Measurements from ENCODE around the gene TP63. TPM values are rescaled to one million over a fixed set of nuclear protein-coding genes. Genes with fewer than 3 reads are reported as not detected.
"Not testable (repeated sequence)": the region's sequence is repeated elsewhere in the genome, so short reads cannot be mapped to it uniquely, and the experiment has no call there.

TP63 gene
- total RNA-seq, 4 donors from 2014 or later, result 302 to 485 (median 319) TPM

GRCh38 chr3:189597918-189598317 is 33.3 kb upstream of the TP63 start:
- no peak for DNase-seq (ENCODE audit: low spot score in 2 of 2)
- Histone ChIP-seq H3K4me3 (no peak overlapping the region), H3K27ac (no peak overlapping the region), H3K27me3 (no peaks in the 10 kb centered on the region), H3K36me3 (no peaks in the 10 kb centered on the region), H3K4me1 (no peaks in the 10 kb centered on the region), H3K9me3 (no peaks in the 10 kb centered on the region)
- 86% methylated on average over 2 of the region's 2 CpGs for WGBS
- no peak for TF ChIP-seq POLR2A (IDR thresholded peaks at IDR 0.05)
- no peak for TF ChIP-seq EP300 (IDR thresholded peaks at IDR 0.05)
- TF ChIP-seq CTCF (IDR thresholded peaks at IDR 0.05), result no peak
- no peak for TF ChIP-seq POLR2AphosphoS5 (IDR thresholded peaks at IDR 0.05)

GRCh38 chr3:189598530-189599225 is 32.5 kb upstream of the TP63 start:
- Histone ChIP-seq H3K36me3 (no peaks in the 10 kb centered on the region), H3K27me3 (no peaks in the 10 kb centered on the region), H3K9me3 (no peaks in the 10 kb centered on the region), H3K4me3 (no peak overlapping the region), H3K4me1 (no peaks in the 10 kb centered on the region), H3K27ac (no peak overlapping the region)
- no peak for TF ChIP-seq POLR2AphosphoS5 (IDR thresholded peaks at IDR 0.05)
- TF ChIP-seq CTCF (IDR thresholded peaks at IDR 0.05), result no peak
- TF ChIP-seq POLR2A (IDR thresholded peaks at IDR 0.05), result no peak
- TF ChIP-seq EP300 (IDR thresholded peaks at IDR 0.05), result no peak
- WGBS, result 81% methylated on average over 6 of the region's 6 CpGs
- no peak for DNase-seq (ENCODE audit: low spot score in 2 of 2)

GRCh38 chr3:189602471-189602870 is 28.7 kb upstream of the TP63 start:
- Histone ChIP-seq H3K27ac (no peak overlapping the region), H3K36me3 (no peaks in the 10 kb centered on the region), H3K27me3 (no peaks in the 10 kb centered on the region), H3K4me1 (no peaks in the 10 kb centered on the region), H3K9me3 (no peaks in the 10 kb centered on the region), H3K4me3 (no peak overlapping the region)
- TF ChIP-seq CTCF (IDR thresholded peaks at IDR 0.05), result no peak
- no peak for TF ChIP-seq POLR2A (IDR thresholded peaks at IDR 0.05)
- TF ChIP-seq EP300 (IDR thresholded peaks at IDR 0.05), result no peak
- TF ChIP-seq POLR2AphosphoS5 (IDR thresholded peaks at IDR 0.05), result no peak
- no peak for DNase-seq (ENCODE audit: low spot score in 2 of 2)
- WGBS, result 91% methylated on average over 5 of the region's 5 CpGs

- TF ChIP-seq CTCF (IDR thresholded peaks at IDR 0.05) (no peak), EP300 (IDR thresholded peaks at IDR 0.05) (no peak), POLR2AphosphoS5 (IDR thresholded peaks at IDR 0.05) (no peak), POLR2A (IDR thresholded peaks at IDR 0.05) (no peak)
- Histone ChIP-seq H3K9me3 (peaks cover 6% of the 10 kb centered on the region), H3K4me1 (no peaks in the 10 kb centered on the region), H3K27ac (no peak overlapping the region), H3K27me3 (no peaks in the 10 kb centered on the region), H3K4me3 (no peak overlapping the region), H3K36me3 (no peaks in the 10 kb centered on the region)
- 92% methylated on average over 2 of the region's 2 CpGs for whole genome bisulfite sequencing
- DNase-seq (ENCODE audit: low spot score in 2 of 2), result no peak
Observed at GRCh38 chr3:189605717-189606116, 25.5 kb upstream of the TP63 start.

GRCh38 chr3:189606774-189607173 is 24.4 kb upstream of the TP63 start:
- Histone ChIP-seq H3K9me3 (peaks cover 6% of the 10 kb centered on the region), H3K4me1 (no peaks in the 10 kb centered on the region), H3K36me3 (no peaks in the 10 kb centered on the region), H3K27me3 (no peaks in the 10 kb centered on the region), H3K4me3 (no peak overlapping the region), H3K27ac (no peak overlapping the region)
- 97% methylated on average over 4 of the region's 4 CpGs for WGBS
- no peak for DNase-seq (ENCODE audit: low spot score in 2 of 2)
- TF ChIP-seq POLR2AphosphoS5 (IDR thresholded peaks at IDR 0.05) (no peak), POLR2A (IDR thresholded peaks at IDR 0.05) (no peak), EP300 (IDR thresholded peaks at IDR 0.05) (no peak), CTCF (IDR thresholded peaks at IDR 0.05) (no peak)

GRCh38 chr3:189612641-189613040 is 18.5 kb upstream of the TP63 start:
- WGBS, result 44% methylated on average over 2 of the region's 2 CpGs
- H3K4me1 ChIP-seq; H3K27ac ChIP-seq; DNase-seq (ENCODE audit: low spot score in 2 of 2); H3K36me3 ChIP-seq; H3K27me3 ChIP-seq; H3K4me3 ChIP-seq; H3K9me3 ChIP-seq: not testable (repeated sequence)
